ENCODE measurements around the gene ZNF556.

Gene ZNF556

DNA sequence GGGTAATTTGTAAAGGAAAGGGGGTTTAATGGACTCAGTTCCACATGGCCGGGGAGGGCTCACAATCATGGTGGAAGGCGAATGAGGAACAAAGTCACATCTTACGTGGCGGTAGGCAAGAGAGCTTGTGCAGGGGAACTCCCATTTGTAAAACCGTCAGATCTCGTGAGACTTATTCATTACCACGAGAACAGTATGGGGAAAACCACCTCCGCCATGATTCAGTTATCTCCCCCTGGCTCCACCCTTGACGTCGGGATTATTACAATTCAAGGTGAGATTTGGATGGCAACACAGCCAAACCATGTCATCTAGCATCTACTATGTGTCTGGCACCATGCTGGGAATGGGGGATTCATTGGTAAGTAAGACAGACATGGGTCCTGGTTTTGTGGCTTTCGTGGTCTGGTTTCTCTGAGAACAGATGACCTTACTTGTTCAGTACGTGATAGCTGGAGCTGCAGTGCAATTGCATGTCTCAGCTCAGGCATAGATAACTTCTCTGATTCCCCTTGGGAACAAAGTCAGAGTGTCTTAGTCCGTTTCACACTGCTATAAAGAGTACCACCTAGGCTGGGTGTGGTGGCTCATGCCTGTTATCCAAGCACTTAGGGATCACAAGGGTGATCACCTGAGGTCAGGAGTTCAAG is 39.2 kb upstream of the ZNF556 start:
- H3K9me3 ChIP-seq (replicated peaks in 1 of 2; ENCODE audit: control insufficient read depth in 2 of 2, insufficient read depth in 1 of 2, low read depth in 1 of 2, low read length in 2 of 2): peaks cover 21 to 64% of the 10 kb centered on the region in 2 donors
- H3K27me3 ChIP-seq (ENCODE audit: control insufficient read depth in 3 of 3, insufficient read depth in 3 of 3, low read depth in 1 of 3, low read length in 3 of 3): no peaks in the 10 kb centered on the region
- H2AK5ac ChIP-seq (ENCODE audit: low read depth, low read length): no peak overlapping the region
- no peak overlapping the region for H2BK12ac ChIP-seq (ENCODE audit: low read length)
- H3K4me3 ChIP-seq (ENCODE audit: low read length in 2 of 2): no peak overlapping the region
- H3K9ac ChIP-seq (ENCODE audit: low read depth, low read length, poor library complexity): no peak overlapping the region
- H3K4me1 ChIP-seq (ENCODE audit: control insufficient read depth in 2 of 2, insufficient read depth in 1 of 2, low read depth in 1 of 2, low read length in 2 of 2): no peaks in the 10 kb centered on the region
- no peak overlapping the region for H2AFZ ChIP-seq (ENCODE audit: low read length)
- no peak overlapping the region for H2BK5ac ChIP-seq (ENCODE audit: low read length)
- H3K18ac ChIP-seq (ENCODE audit: low read length): no peak overlapping the region
- no peak overlapping the region for H3K14ac ChIP-seq (ENCODE audit: low read length)
- no peak overlapping the region for H3K4me2 ChIP-seq (ENCODE audit: insufficient read depth, low read length, poor library complexity, severe bottlenecking)
- DNase-seq (ENCODE audit: low spot score): no peak
- H3K27ac ChIP-seq (replicated peaks; ENCODE audit: low read length): no peak overlapping the region
- no peak overlapping the region for H2BK120ac ChIP-seq (ENCODE audit: low read depth, low read length)
- peaks cover 2% of the 10 kb centered on the region for H3K79me1 ChIP-seq (ENCODE audit: low read depth, low read length)
- peaks cover 16 to 52% of the 10 kb centered on the region in 2 donors for H3K36me3 ChIP-seq (replicated peaks in 1 of 2; ENCODE audit: control insufficient read depth in 2 of 2, insufficient read depth in 2 of 2, low read length in 2 of 2)
- WGBS, 2 donors (ENCODE audit: extremely low coverage in 2 of 2, insufficient read length in 2 of 2, insufficient replicate concordance in 1 of 2): no CpG with 5 or more reads among the region's 13 CpGs
- H4K8ac ChIP-seq (ENCODE audit: low read depth, low read length): no peak overlapping the region
- H2BK15ac ChIP-seq (ENCODE audit: low read length): no peak overlapping the region
- H4K91ac ChIP-seq (ENCODE audit: low read depth, low read length, poor library complexity): no peak overlapping the region
- no peak overlapping the region for H3K23ac ChIP-seq (ENCODE audit: low read depth, low read length, poor library complexity)
- no peak overlapping the region for H3K4ac ChIP-seq (ENCODE audit: low read length)

- H4K8ac ChIP-seq (ENCODE audit: low read depth, low read length): no peak overlapping the region
- H4K91ac ChIP-seq (ENCODE audit: low read depth, low read length, poor library complexity): no peak overlapping the region
- H3K14ac ChIP-seq (ENCODE audit: low read length): no peak overlapping the region
- no peak overlapping the region for H3K18ac ChIP-seq (ENCODE audit: low read length)
- no peak overlapping the region for H3K4me2 ChIP-seq (ENCODE audit: insufficient read depth, low read length, poor library complexity, severe bottlenecking)
- peaks cover 26 to 50% of the 10 kb centered on the region in 2 donors for H3K36me3 ChIP-seq (replicated peaks in 1 of 2; ENCODE audit: control insufficient read depth in 2 of 2, insufficient read depth in 2 of 2, low read length in 2 of 2)
- H2BK12ac ChIP-seq (ENCODE audit: low read length): no peak overlapping the region
- no peak overlapping the region for H2AK5ac ChIP-seq (ENCODE audit: low read depth, low read length)
- DNase-seq (ENCODE audit: low spot score): no peak
- no peak overlapping the region for H2BK120ac ChIP-seq (ENCODE audit: low read depth, low read length)
- H2BK5ac ChIP-seq (ENCODE audit: low read length): no peak overlapping the region
- no peak overlapping the region for H2BK15ac ChIP-seq (ENCODE audit: low read length)
- peaks cover 45 to 82% of the 10 kb centered on the region in 2 donors for H3K9me3 ChIP-seq (replicated peaks in 1 of 2; ENCODE audit: control insufficient read depth in 2 of 2, insufficient read depth in 1 of 2, low read depth in 1 of 2, low read length in 2 of 2)
- no peak overlapping the region for H3K23ac ChIP-seq (ENCODE audit: low read depth, low read length, poor library complexity)
- H3K9ac ChIP-seq (ENCODE audit: low read depth, low read length, poor library complexity): no peak overlapping the region
- H3K4ac ChIP-seq (ENCODE audit: low read length): no peak overlapping the region
- no peak overlapping the region for H3K27ac ChIP-seq (replicated peaks; ENCODE audit: low read length)
- no peaks in the 10 kb centered on the region for H3K4me1 ChIP-seq (ENCODE audit: control insufficient read depth in 2 of 2, insufficient read depth in 1 of 2, low read depth in 1 of 2, low read length in 2 of 2)
- no peaks in the 10 kb centered on the region for H3K79me1 ChIP-seq (ENCODE audit: low read depth, low read length)
- no peaks in the 10 kb centered on the region for H3K27me3 ChIP-seq (ENCODE audit: control insufficient read depth in 3 of 3, insufficient read depth in 3 of 3, low read depth in 1 of 3, low read length in 3 of 3)
- no CpG with 5 or more reads among the region's 19 CpGs for WGBS, 2 donors (ENCODE audit: extremely low coverage in 2 of 2, insufficient read length in 2 of 2, insufficient replicate concordance in 1 of 2)
- H3K4me3 ChIP-seq (ENCODE audit: low read length in 2 of 2): no peak overlapping the region
- H2AFZ ChIP-seq (ENCODE audit: low read length): no peak overlapping the region
These were observed 32.8 kb upstream of the ZNF556 start for GRCh38 chr19:2834294-2834871.

DNA sequence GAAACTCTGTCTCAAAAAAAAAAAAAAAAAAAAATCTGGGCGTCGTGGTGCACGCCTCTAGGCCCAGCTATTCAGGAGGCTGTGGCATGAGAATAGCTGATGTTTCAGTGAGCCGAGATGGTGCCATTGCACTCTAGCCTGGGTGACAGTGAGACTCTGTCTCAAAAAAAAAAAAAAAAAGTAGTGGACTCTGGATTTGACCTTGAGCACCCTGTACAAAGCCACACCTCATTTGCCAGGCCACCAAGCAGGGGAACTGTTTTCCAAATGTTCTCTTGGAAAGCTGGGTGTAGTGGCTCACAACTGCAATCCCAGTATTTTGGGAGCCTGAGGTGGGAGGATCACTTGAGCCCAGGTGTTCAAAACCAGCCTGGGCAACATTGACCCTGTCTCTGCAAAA is 29.7 kb upstream of the ZNF556 start:
- H3K9ac ChIP-seq (ENCODE audit: low read depth, low read length, poor library complexity): no peak overlapping the region
- no peak overlapping the region for H2AK5ac ChIP-seq (ENCODE audit: low read depth, low read length)
- peaks cover 2% of the 10 kb centered on the region for H3K79me1 ChIP-seq (ENCODE audit: low read depth, low read length)
- H3K4me2 ChIP-seq (ENCODE audit: insufficient read depth, low read length, poor library complexity, severe bottlenecking): no peak overlapping the region
- H3K4ac ChIP-seq (ENCODE audit: low read length): no peak overlapping the region
- no peak for DNase-seq (ENCODE audit: low spot score)
- H3K18ac ChIP-seq (ENCODE audit: low read length): no peak overlapping the region
- no peak overlapping the region for H2AFZ ChIP-seq (ENCODE audit: low read length)
- H2BK120ac ChIP-seq (ENCODE audit: low read depth, low read length): no peak overlapping the region
- no peak overlapping the region for H2BK5ac ChIP-seq (ENCODE audit: low read length)
- peaks cover 26 to 44% of the 10 kb centered on the region in 2 donors for H3K36me3 ChIP-seq (replicated peaks in 1 of 2; ENCODE audit: control insufficient read depth in 2 of 2, insufficient read depth in 2 of 2, low read length in 2 of 2)
- no peak overlapping the region for H2BK12ac ChIP-seq (ENCODE audit: low read length)
- H2BK15ac ChIP-seq (ENCODE audit: low read length): no peak overlapping the region
- H3K4me3 ChIP-seq (ENCODE audit: low read length in 2 of 2): no peak overlapping the region
- peaks cover 39 to 67% of the 10 kb centered on the region in 2 donors for H3K9me3 ChIP-seq (replicated peaks in 1 of 2; ENCODE audit: control insufficient read depth in 2 of 2, insufficient read depth in 1 of 2, low read depth in 1 of 2, low read length in 2 of 2)
- no CpG with 5 or more reads among the region's 4 CpGs for whole genome bisulfite sequencing, 2 donors (ENCODE audit: extremely low coverage in 2 of 2, insufficient read length in 2 of 2, insufficient replicate concordance in 1 of 2)
- H4K91ac ChIP-seq (ENCODE audit: low read depth, low read length, poor library complexity): no peak overlapping the region
- H3K4me1 ChIP-seq (ENCODE audit: control insufficient read depth in 2 of 2, insufficient read depth in 1 of 2, low read depth in 1 of 2, low read length in 2 of 2): peaks cover 0 to 2% of the 10 kb centered on the region in 2 donors
- H3K27me3 ChIP-seq (ENCODE audit: control insufficient read depth in 3 of 3, insufficient read depth in 3 of 3, low read depth in 1 of 3, low read length in 3 of 3): peaks cover 0 to 5% (median 0%) of the 10 kb centered on the region in 3 experiments
- H3K23ac ChIP-seq (ENCODE audit: low read depth, low read length, poor library complexity): no peak overlapping the region
- no peak overlapping the region for H3K14ac ChIP-seq (ENCODE audit: low read length)
- H4K8ac ChIP-seq (ENCODE audit: low read depth, low read length): no peak overlapping the region
- H3K27ac ChIP-seq (replicated peaks; ENCODE audit: low read length): no peak overlapping the region

All from neuronal stem cell (in vitro differentiated cells).